ENCODE results near the gene MAPK4. TPM values are rescaled to one million over a fixed set of nuclear protein-coding genes. Genes with fewer than 3 reads are reported as not detected.

MAPK4 gene
- total RNA-seq, 3 donors from 2014 or later, result not detected

DNA sequence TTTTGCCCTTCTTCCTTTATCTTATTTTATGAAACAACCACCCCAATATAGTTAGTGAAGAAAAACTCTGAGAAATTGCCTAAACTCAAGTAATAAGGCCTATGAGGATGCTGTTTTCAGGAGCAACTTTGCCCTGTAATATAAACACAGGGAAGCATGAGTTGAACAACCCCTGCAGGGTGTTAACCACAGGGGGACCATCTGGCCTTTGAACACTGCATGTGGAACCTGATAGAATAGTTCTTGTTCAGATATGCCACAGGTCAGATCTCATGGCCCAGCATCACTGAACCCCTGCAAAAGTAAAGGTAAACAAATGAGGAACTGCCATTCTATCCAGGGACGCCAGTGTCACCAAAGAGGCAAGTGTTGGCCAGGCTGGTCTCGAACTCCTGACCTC is 82.6 kb downstream of the MAPK4 start:
- ATAC-seq, result no peak
- Mint-ChIP-seq H3K9me3 (no peaks in the 10 kb centered on the region), H3K36me3 (ENCODE audit: insufficient read depth) (no peaks in the 10 kb centered on the region), H3K4me3 (no peak overlapping the region), H3K27me3 (ENCODE audit: low read depth) (peaks cover 7% of the 10 kb centered on the region), H3K4me1 (ENCODE audit: low read depth) (no peaks in the 10 kb centered on the region)
- no peak for DNase-seq

DNA sequence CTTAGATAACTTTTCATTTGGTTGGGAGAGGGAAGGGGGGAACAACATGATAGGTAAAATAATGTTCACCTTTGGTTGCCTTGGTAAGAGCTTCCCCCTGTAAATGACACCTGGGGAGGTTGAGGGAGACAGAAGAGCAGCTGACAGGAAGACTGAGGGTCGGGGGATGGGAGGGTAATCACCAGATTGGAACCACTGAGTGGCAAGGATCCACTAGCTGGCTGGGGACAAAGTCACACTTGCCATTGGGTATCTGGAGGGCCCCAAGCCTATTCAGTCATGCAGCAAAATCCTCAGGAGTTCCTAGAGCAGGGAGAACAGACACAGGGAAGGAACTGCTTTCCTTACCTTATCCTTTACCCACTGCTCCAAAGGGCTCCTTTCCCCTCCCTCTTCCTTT is 84.3 kb downstream of the MAPK4 start:
- Mint-ChIP-seq H3K9me3 (no peaks in the 10 kb centered on the region), H3K27me3 (ENCODE audit: low read depth) (peaks cover 4% of the 10 kb centered on the region), H3K4me1 (ENCODE audit: low read depth) (no peaks in the 10 kb centered on the region), H3K4me3 (no peak overlapping the region), H3K36me3 (ENCODE audit: insufficient read depth) (no peaks in the 10 kb centered on the region)
- ATAC-seq (no peak), DNase-seq (no peak)

DNA sequence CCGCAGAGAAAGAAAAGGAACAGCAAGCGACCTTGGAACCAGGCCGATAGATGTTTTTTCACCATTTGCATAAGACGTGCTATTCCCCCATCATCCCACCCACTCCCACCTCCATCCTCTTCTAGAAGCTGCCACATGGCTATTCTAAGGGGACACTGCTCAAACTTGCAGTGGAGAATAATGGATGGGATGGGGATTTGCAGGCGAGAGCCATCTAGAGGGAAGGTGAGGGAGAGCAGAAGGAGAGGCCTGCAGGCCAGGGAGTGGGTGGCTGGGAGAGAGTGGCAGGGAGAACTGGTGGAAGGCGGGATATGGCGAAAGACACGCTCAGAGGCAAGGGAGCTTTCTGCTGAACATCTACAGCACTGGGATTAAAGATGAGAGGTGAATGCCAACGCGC is 84.9 kb downstream of the MAPK4 start:
- Mint-ChIP-seq H3K27me3 (ENCODE audit: low read depth) (peaks cover 4% of the 10 kb centered on the region), H3K36me3 (ENCODE audit: insufficient read depth) (no peaks in the 10 kb centered on the region), H3K9me3 (no peaks in the 10 kb centered on the region), H3K4me1 (ENCODE audit: low read depth) (no peaks in the 10 kb centered on the region), H3K4me3 (no peak overlapping the region)
- DNase-seq (no peak), ATAC-seq (no peak)

DNA sequence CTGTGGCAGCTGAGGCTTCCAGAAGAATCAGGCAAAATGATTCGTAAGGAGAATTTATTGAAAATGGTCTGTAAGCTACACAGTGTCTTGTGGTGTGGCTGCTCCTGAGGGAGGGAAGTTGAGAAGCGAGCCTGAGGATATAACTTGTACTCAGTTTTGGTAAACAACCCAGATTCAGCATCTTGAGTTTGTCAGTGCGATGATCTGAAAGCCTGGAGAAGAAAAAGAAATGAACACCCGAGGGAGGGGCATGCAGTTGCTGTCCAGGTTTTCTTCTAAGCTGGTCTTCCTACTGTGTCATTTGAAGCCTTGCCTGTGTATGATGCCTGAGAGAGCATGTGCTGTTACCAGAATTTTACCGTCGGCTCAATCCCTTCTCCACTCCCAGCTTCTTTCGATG is 87.3 kb downstream of the MAPK4 start:
- H3K4me3 Mint-ChIP-seq, result no peak overlapping the region

DNA sequence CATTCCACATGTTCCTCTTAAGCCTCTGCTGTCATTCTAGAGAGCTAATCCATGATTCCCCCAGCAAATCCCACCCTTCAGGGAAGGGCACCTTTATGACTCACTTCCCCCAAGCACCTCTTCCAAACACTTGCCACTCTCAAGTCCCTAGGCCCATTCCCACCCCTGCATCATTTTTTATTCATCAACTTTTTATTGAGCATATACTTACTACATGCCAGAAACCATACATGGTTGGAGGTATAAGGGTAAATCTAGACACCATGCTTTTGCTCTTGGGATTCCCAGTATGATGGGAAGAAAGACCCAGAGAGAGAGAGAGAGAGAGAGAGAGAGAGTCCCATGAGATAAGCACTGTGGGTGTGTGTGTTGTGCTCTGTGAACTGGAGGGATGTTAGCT is 87.9 kb downstream of the MAPK4 start:
- no peaks in the 10 kb centered on the region for H3K4me1 Mint-ChIP-seq (ENCODE audit: low read depth)
- no peak for DNase-seq
- peaks cover 8% of the 10 kb centered on the region for H3K27me3 Mint-ChIP-seq (ENCODE audit: low read depth)
- no peak for ATAC-seq
- H3K9me3 Mint-ChIP-seq, result no peaks in the 10 kb centered on the region
- H3K4me3 Mint-ChIP-seq, result no peak overlapping the region
- no peaks in the 10 kb centered on the region for H3K36me3 Mint-ChIP-seq (ENCODE audit: insufficient read depth)

More for the DNA sequence above, 87.3 kb downstream of the MAPK4 start:
- DNase-seq, result no peak
- Mint-ChIP-seq H3K27me3 (ENCODE audit: low read depth) (peaks cover 8% of the 10 kb centered on the region), H3K4me1 (ENCODE audit: low read depth) (no peaks in the 10 kb centered on the region), H3K36me3 (ENCODE audit: insufficient read depth) (no peaks in the 10 kb centered on the region), H3K9me3 (no peaks in the 10 kb centered on the region)
- ATAC-seq, result no peak

DNA sequence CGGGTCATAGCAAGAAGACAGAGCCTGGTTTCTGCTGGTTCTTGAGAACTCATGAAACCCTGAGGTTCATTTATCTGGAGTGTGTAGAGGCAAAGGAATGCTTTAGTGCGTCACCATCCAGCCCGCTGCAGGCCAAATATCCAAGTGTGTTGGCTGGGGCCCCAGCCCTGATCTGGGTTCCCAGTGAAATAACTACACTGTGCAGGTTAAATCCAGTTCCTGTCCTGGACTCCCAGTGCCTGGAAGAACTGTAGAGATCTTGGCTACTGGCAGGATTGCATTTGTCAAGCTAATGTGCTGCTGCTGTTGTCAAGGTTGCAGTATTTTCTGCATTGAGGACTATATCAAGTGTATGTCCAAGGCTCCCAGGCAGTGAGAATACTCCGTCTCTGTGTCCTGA is 89.9 kb downstream of the MAPK4 start:
- ATAC-seq, result no peak
- no peak for DNase-seq
- Mint-ChIP-seq H3K9me3 (no peaks in the 10 kb centered on the region), H3K27me3 (ENCODE audit: low read depth) (peaks cover 4% of the 10 kb centered on the region), H3K36me3 (ENCODE audit: insufficient read depth) (no peaks in the 10 kb centered on the region), H3K4me1 (ENCODE audit: low read depth) (no peaks in the 10 kb centered on the region), H3K4me3 (no peak overlapping the region)

DNA sequence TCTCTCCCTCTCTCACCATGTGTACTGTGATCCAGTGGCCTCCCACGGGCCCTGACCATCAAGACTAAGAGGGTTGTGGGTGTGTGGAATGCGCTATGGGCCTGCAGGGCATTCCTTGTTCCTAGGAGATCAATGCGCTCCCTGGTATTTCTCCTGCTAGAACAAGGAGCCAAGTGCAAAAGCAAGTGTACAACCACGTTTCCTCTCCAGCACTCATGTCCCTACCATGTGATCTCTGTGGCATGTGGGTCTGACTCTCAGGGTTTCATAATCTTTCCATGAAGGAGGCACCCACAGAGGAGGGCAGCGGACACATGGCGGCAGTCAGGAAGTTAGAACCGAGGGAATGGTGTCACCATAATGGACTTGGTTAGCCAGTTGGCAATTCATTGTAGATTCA is 91.4 kb downstream of the MAPK4 start:
- H3K4me1 Mint-ChIP-seq (ENCODE audit: low read depth), result no peaks in the 10 kb centered on the region
- no peak for DNase-seq
- no peak overlapping the region for H3K4me3 Mint-ChIP-seq
- H3K27me3 Mint-ChIP-seq (ENCODE audit: low read depth), result peaks cover 4% of the 10 kb centered on the region
- no peaks in the 10 kb centered on the region for H3K36me3 Mint-ChIP-seq (ENCODE audit: insufficient read depth)
- ATAC-seq, result no peak
- no peaks in the 10 kb centered on the region for H3K9me3 Mint-ChIP-seq

DNA sequence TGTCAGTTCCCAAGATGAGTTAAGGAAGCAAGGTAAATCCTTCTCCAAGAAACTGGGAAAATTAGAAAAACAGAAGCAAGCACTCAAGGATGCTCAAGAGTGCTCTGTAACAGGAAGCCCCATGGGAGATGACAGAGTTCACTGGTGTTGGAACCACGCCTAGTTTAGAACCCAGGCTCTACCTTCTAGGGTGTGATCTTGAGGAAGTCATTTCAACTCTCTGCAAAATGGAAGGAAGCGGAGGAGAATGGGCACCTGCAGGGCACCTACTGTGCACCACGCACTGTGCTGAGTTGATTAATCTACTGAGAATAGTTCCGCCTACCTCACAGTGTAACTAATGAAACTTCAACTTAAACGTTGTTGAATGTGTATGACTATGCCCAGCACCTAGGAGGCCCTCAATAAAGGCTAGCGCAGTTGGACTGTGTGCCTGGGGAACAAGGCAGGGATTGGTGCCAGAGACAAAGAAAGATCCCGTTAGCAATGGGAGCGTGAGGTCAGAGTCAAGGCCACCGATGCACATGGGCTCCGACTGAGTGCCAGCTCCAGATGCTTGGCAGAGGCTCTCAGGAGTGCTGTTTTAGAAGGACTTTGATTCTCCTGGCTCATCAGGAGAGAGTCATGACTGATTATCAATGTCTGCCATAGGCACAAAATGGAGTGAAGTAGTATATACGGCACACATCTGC is 93.7 kb downstream of the MAPK4 start:
- H3K27me3 Mint-ChIP-seq (ENCODE audit: low read depth), result peaks cover 4% of the 10 kb centered on the region
- no peaks in the 10 kb centered on the region for H3K9me3 Mint-ChIP-seq
- no peak for ATAC-seq
- no peaks in the 10 kb centered on the region for H3K4me1 Mint-ChIP-seq (ENCODE audit: low read depth)
- H3K4me3 Mint-ChIP-seq, result no peak overlapping the region
- DNase-seq, result no peak
- no peaks in the 10 kb centered on the region for H3K36me3 Mint-ChIP-seq (ENCODE audit: insufficient read depth)

DNA sequence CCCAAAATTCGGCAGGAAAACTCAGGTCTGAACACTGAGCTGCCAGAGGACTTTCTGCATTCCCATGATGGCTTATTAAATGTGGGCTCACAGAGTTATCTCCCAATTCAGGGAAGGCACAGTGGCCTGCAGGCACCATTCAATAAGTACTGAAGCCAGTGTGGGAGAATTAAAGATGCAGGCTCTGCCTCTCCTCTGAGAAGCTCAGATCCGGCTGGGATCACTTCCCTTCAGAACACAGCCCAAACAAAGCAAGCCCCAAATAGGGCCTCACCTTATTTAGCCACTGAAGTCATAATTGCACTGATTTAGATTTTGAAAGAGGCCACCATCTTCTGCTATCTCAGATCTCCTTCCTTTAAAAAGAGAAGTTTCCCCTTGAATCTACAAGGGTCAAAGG is 94.3 kb downstream of the MAPK4 start:
- no peak overlapping the region for H3K4me3 Mint-ChIP-seq
- ATAC-seq (no peak), DNase-seq (no peak)
- no peaks in the 10 kb centered on the region for H3K4me1 Mint-ChIP-seq (ENCODE audit: low read depth)
- no peaks in the 10 kb centered on the region for H3K36me3 Mint-ChIP-seq (ENCODE audit: insufficient read depth)
- no peaks in the 10 kb centered on the region for H3K9me3 Mint-ChIP-seq
- peaks cover 4% of the 10 kb centered on the region for H3K27me3 Mint-ChIP-seq (ENCODE audit: low read depth)

DNA sequence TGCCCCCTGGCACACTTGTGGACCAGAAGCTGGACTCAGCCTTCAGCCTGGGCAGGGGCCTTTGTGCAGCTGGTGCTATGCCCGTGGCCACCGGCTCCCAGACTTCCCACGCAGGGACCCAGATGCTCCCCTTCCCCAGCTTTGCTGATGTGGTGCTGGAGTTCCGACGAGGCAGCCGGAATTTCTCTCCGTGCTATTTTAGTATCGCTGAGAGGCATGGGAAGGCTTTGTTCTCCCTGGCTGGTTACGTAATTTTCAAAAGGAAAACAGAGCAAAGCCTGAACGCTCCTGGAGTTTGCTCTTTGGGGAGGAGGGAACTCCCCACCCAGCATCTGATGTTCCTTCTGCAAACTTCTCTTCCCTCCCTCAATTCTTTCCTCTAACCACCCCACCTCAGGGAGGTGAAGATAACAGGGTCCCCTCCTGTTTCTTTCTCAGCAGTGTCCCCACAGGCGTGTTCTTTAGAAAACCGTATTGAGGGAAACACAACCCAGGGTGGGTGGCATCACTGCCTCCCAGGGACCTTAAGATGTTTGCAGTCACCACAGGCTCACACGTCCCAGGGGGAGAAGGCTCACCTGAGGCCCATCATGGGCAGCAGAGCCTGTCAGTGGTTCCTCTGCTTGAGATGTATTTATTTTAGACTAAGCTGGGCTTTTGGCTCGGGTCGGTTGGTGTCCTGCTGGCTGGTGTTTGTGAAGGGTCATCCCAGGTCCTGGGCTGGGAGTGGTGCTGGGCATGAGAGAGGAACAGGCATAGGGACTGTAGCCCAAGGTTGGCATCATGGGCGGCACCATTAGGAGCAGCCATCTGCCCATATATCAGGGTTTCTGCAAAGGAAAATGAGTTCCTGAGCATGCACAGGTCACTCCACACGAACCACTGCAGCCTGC is 95.0 kb downstream of the MAPK4 start:
- Mint-ChIP-seq H3K36me3 (ENCODE audit: insufficient read depth) (no peaks in the 10 kb centered on the region), H3K27me3 (ENCODE audit: low read depth) (peaks cover 4% of the 10 kb centered on the region), H3K9me3 (no peaks in the 10 kb centered on the region), H3K4me3 (no peak overlapping the region), H3K4me1 (ENCODE audit: low read depth) (no peaks in the 10 kb centered on the region)
- DNase-seq, result no peak
- ATAC-seq, result no peak

DNA sequence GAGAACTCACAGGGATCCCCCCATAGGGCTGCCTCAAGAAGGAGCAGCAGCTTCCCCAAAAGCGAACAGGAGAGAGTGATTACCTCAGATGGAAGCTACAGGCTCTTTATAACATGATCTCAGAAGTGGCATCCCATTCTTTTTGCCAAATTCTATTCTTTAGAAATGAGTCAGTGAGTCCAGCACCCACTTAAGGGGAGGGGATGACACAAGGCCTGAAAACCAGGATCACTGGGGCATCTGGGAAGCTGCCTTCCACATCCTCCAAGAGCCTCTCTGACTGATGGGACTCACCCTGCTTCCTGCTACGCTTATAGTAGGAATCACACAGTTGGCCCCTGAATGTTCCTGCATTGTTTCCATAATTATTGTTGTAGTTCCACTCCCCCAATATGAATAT is 96.5 kb downstream of the MAPK4 start:
- Mint-ChIP-seq H3K9me3 (no peaks in the 10 kb centered on the region), H3K36me3 (ENCODE audit: insufficient read depth) (no peaks in the 10 kb centered on the region), H3K27me3 (ENCODE audit: low read depth) (peaks cover 2% of the 10 kb centered on the region), H3K4me1 (ENCODE audit: low read depth) (no peaks in the 10 kb centered on the region), H3K4me3 (no peak overlapping the region)
- DNase-seq (no peak), ATAC-seq (no peak)

DNA sequence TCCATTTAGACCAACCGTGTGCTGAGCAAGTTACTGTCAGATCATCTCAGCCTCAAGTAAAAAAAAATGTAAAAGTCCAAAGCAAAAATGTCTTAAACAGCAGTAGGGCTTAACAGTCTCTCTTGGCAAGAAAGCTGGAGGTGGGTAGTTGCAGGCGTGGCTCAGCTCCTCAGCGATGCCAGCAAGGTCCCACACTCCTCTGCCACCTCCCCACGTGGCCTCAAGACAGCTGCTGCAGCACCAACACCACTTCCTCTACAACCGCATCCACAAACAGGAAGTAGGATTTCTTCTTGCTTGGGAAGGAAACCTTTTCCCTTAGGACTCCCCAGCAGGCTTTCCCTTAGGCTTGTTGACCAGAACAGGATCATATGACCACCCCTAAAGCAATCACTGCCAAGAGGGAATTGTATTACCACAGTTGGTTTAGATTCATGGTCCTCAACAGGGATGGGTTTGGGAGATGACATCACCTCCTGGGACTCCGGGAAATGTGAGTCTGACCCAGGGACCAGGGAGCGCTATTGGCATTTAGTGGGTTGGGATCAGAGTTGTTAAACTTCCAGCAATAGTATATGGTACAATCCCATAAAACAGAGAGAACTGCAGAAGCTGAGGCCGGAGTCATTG is 97.1 kb downstream of the MAPK4 start:
- ATAC-seq, result no peak
- H3K9me3 Mint-ChIP-seq, result peaks cover under 1% of the 10 kb centered on the region
- no peak overlapping the region for H3K4me3 Mint-ChIP-seq
- no peaks in the 10 kb centered on the region for H3K27me3 Mint-ChIP-seq (ENCODE audit: low read depth)
- no peaks in the 10 kb centered on the region for H3K36me3 Mint-ChIP-seq (ENCODE audit: insufficient read depth)
- DNase-seq, result no peak
- no peaks in the 10 kb centered on the region for H3K4me1 Mint-ChIP-seq (ENCODE audit: low read depth)

DNA sequence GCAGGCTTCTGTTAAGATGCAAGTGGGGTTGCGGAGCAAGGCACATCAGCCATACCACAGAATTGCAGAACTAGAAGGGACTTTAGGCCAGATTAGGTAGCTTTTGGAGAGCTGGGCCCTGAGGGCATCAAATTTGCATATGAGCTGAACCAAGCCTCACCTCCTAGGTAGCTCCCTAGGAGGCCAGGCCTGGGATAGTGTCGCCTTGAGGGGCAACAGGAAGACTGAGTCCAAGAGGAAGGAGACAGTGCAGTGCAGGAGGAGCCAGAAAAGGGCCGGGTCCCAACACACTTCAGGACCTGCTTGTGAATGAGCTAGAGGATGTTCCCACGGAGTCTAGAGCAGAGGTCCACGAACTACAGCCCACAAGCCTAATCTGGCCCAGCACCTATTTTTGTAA is 98.7 kb downstream of the MAPK4 start:
- ATAC-seq (no peak), DNase-seq (no peak)
- Mint-ChIP-seq H3K4me3 (no peak overlapping the region), H3K9me3 (peaks cover 7% of the 10 kb centered on the region), H3K36me3 (ENCODE audit: insufficient read depth) (no peaks in the 10 kb centered on the region), H3K27me3 (ENCODE audit: low read depth) (no peaks in the 10 kb centered on the region), H3K4me1 (ENCODE audit: low read depth) (no peaks in the 10 kb centered on the region)

DNA sequence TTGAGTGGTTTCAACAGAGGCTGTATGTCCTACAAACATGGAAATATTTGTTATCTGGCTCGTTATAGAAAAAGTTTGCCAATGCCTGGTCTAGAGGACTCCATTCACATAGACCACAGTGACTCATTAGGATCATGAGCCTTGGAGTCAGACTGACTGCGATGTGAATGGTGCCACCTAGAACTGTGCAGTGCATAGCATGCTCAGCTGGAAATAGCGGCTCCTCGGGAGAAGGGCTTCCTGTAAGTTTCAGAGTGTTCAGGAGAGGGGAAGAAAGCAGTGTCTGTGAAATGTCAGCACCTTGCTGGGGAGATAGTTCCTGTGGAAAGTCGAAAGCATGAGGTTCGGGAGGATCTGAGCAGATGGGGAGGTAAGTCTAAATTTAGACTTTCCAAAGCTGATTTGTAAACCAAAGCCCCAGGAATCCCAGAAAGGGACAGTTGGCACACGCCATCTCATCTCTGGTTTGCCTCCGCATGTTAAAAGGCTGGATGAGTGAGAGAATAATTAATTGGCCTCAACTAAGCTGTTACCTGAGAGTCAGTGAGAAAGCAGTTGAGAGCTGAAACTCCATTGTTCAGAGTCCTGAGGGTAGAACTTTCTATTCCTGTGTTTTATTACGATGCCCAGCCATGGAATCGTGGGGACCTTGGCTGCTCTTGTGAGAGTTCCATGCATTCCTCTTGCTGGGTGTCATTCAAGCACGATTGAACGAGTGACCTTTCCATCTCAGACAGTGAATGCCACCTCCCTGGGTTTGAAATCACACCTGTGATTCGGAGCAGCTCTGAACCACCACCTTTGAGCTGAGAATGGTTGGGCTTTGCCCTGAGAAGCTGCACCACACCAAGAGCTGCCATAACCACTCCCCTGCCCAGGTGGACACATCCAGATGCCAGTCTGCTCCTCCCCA is 99.5 kb downstream of the MAPK4 start:
- Mint-ChIP-seq H3K36me3 (ENCODE audit: insufficient read depth) (no peaks in the 10 kb centered on the region), H3K4me3 (no peak overlapping the region), H3K4me1 (ENCODE audit: low read depth) (no peaks in the 10 kb centered on the region), H3K9me3 (peaks cover 7% of the 10 kb centered on the region), H3K27me3 (ENCODE audit: low read depth) (no peaks in the 10 kb centered on the region)
- no peak for DNase-seq
- ATAC-seq, result no peak
